ENCODE measurements around the gene EIF3B.
"Not testable (repeated sequence)": the region's sequence is repeated elsewhere in the genome, so short reads cannot be mapped to it uniquely, and the experiment has no call there.

Gene EIF3B

DNA sequence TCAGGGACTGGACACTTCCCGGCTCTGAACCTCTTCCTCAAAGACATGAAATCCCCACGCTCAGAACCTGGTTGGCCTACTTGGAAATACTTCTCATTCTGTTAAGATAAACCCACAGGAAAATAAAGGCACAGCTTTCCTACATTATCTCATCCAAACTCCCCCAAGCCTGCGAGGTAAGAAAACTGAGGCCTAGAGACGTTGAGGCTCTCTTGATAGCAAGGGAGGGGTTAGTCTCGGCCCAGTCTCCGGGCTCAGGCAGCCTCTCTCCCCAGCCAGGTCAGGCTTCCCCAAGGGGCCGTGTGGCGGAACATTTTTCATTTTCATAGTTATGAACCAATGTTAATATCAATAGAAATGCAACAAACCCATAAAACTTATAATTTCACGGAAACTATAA lies 4.6 kb upstream of the EIF3B start:
- no peak for DNase-seq

DNA sequence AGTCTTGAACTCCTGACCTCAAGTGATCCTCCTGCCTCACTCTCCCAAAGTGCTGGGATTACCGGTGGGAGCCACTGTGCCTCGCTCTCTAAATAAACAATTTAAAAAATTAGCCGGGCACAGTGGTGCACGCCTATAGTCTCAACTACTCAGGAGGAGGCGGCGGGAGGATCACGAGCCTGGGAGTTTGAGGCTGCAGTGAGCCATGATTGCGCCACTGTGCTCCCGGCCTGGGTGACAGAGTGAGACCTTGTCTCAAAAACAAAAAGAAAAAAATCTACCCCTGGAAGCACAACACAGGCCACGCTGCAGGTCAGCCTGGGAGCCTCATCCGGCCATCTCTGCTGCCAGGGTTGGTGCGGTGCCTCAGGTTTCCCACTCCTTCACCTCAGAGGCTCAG lies 3.8 kb upstream of the EIF3B start:
- DNase-seq, result no peak

DNA sequence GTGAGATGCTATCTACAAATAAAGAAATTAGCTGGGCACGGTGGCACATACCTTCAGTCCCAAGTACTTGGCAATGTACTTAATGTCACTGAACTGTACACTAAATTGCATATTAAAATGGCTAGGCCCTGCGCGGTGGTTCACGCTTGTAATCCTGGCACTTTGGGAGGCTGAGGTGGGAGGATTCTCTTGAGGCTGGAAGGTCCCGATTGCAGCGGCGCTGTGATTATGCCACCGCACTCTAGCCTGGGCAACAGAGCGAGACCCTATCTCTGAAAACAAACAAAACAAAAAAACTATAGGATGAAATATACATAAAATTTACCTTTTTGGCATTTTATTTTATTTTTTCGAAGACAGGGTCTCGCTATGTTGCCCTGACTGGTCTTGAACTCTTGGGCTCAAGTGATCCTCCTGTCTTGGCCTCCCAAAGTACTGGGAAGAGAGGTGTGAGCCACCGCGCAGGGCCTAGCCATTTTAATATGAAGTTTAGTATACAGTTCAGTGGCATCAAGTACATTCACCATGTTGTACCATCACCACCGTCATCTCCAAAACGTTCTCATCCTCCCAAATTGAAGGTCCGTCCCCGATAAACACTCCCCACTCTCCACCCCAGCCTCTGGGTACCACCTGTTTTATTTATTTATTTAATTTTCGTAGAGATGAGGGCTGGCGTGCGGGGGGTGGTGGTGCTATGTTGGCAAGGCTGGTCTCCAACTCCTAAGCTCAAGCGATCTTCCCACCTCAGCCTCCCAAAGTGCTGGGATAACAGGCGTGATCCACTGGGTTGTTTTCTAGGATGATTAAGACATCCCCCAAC lies 1.3 kb upstream of the EIF3B start:
- no peak for DNase-seq

DNA sequence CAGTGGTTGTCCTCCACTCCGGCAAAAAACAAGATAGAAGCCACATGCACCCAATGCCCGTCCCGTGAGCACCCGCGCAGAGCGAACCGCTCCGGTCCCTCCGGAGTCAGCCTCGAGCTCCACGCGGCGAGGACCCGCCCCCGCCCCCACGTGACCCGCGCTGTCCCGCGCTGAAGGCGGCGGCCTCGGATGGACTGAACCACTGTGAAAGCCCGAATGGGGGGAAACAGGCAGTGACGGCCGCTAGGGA lies 766 bp upstream of the EIF3B start:
- peak; percentile 87 for DNase-seq

DNA sequence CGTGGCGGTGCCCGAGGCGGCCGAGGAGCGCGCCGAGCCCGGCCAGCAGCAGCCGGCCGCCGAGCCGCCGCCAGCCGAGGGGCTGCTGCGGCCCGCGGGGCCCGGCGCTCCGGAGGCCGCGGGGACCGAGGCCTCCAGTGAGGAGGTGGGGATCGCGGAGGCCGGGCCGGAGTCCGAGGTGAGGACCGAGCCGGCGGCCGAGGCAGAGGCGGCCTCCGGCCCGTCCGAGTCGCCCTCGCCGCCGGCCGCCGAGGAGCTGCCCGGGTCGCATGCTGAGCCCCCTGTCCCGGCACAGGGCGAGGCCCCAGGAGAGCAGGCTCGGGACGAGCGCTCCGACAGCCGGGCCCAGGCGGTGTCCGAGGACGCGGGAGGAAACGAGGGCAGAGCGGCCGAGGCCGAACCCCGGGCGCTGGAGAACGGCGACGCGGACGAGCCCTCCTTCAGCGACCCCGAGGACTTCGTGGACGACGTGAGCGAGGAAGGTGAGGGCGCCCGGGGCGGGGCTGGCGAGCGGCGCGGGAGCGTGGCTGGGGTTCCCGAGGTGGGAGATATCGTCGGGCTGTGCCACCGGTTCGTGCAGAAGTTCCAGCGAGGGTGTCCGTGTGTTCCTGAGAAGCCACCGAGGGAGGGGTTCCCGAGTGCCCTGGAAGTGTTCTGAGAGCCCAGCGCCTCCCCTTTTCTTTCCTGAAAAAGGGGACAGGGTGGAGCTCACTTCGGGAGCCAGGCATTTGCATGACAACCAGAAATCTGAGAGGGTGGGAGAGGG lies 495 bp downstream of the EIF3B start:
- DNase-seq, result peak; percentile 16

DNA sequence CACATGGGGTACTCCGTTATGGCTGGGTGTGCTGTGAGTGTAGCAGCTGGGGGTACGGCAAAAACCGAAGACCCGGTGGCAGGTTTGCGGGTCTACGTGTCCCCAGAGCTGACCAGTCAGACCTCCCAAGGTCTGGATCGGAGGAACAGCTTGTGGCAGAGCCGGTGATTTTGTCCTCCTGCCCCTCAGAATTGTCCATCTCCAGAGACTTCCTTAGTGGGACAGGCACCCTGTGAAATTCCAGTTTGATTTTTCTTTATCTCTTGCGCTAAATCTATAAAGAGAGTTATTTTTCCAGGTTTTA lies 1.0 kb downstream of the EIF3B start:
- no peak for DNase-seq

DNA sequence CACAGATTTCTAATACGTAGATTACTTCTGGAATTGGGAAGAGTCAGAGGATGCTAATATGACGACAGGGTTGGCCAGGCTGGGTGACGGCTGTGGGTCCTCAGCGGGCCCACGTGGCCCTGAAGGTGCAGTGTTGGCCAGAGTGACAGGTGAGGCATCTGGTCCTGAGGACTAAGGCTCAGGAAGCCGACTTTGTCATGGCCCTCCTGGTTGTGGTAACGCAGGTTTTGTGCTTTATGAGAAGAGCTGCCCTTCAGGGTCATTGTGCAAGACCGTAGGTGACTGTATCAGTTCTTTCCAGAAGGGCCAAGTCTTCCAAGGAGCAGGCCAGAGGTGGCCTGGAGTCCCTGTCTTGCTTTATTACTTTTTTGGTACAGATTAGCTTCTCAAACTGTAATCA lies 2.5 kb downstream of the EIF3B start:
- no peak for DNase-seq

DNA sequence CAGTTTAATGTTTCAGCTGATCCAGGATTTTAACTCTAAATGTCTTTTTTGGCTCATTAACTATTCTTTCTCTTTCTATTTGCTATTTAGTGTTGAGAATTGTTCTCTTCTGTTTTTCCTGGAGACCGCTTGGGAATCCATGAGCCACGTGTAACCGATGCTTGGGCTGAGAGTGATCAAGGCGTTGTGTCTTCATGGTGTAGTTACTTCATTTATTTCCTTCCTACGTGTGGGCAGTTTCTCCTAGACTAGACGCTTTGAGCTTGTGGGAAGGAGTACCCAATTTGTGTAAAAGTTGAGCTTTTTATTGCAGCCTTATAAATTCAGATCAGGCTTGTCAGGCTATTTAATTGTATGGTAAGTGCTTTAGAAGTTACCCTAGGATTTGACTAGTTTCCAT lies 2.9 kb downstream of the EIF3B start:
- no peak for DNase-seq

DNA sequence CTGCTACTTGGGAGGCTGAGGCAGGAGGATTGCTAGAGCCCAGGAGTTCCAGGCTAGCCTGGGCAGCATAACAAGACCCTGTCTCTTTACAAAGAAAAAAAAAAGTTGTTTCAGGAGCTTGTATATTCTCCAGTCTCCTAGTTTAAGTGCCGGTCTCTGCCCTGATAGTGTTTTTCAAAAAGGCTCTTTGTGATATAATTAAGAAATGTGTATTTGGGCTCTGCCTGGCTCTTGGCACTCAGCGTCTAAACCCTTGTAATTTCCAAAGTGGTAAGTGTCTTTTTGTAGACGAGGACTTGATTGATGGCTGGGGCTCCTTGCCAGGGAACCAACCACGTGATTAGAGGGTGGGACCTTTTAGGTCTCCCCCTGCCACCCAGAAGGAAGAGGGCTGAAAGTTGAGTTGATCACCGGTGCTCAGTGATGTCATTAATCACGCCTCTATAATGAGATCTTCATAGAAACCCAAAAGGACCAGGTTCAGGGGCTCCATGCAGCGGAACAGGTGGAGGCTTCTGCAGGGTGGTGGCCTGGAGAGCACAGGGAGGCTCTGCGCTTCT lies 4.4 kb downstream of the EIF3B start:
- DNase-seq, result no peak

DNA sequence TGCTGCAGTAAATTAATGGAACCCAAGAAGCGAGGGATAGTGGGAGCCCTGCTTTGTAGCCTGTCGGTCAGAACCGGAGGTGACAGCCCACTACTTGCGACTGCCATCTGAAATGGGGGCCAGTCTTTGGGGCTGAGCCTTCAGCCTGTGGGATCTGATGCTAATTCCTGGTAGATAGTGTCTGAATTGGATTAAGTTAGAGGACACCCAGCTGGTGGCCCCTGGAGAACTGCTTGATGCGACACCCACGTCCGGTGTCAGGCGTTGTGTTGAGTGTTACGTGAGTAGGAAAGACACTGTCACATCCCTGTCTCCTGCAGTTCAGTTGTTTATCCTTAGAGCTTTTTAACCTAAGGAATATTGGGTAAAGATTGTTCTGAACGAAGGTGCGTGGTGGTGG lies 5.0 kb downstream of the EIF3B start:
- no peak for DNase-seq

DNA sequence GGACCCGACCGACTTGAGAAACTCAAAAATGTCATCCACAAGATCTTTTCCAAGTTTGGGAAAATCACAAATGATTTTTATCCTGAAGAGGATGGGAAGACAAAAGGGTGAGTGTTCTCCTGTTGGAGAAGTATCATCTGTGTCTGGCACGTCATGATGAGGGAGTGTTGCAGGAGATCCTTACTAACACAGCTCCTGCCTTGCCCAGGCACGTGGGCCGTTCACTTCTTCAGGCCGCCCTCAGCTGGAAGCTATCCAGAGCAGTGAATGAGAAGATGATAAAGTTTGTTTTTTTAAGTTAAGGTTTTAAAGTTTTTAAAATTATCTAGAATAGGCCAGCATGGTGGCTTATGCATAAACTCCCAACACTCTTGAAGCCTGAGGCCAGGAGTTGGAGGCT lies 6.2 kb downstream of the EIF3B start:
- no peak for DNase-seq

DNA sequence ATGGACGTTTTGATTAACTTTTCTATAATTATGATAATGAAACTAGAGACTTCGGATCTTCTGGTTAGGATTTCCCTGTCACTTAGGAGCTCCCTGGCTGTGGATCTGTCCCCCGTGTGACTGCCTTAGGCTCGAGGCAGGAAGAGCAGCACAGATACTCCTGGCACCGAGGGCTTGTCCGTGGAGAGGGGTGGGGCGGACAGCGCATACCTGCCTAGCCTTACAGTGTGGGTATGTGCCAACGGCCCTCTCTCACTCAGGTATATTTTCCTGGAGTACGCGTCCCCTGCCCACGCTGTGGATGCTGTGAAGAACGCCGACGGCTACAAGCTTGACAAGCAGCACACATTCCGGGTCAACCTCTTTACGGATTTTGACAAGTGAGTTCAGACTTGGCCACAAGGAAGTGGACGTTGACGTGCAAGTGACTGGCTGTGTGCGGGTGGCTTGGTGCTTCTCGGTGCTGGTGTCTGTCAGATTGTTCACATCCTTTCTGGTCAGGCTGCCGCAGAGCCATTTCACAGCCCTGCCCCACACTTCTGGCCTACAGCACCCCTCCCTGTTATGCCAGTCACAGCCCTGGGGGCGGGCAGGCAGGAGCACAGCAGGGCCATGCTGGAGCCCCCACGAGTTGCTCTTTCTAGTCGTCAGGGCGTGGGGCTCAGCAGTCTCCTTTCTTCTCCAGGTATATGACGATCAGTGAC lies 7.9 kb downstream of the EIF3B start:
- no peak for DNase-seq

DNA sequence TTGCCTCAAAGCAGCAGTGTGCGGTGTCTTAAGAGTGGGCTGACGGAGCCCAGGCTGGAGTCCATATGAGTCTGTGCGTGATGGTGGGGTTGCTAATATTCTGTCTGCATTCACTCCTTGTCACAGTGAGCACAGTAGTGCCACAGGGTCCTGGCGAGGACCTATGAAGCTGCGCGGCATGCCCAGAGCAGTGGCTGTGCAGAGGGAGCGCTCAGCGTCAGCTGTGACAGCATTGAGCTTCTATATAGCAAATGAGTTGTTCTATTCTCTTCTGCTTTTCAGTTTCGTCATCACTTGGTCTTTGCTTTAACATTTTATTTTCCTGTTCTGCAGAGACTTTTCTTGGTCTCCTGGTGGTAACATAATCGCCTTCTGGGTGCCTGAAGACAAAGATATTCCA lies 14.5 kb downstream of the EIF3B start:
- DNase-seq, result no peak

DNA sequence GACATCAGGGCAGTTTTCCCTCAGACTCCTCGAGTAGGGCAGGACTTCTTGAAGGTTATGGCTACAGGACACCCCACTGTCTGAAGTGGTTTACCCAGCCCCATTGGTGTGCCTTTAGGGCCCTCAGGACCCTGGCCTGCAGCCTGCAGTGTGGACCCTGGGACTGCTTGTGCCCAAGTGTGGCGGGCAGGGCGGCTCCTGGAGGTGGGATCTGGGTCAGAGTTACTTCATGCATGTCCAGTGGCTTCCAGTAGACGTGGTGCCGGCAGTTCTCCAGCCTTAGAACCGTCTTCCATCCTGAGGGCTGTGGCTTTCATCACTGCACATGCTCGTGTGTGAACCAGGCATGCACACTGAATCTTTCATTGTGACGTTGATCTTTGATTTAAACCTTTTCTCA lies 16.7 kb downstream of the EIF3B start:
- no peak for DNase-seq

DNA sequence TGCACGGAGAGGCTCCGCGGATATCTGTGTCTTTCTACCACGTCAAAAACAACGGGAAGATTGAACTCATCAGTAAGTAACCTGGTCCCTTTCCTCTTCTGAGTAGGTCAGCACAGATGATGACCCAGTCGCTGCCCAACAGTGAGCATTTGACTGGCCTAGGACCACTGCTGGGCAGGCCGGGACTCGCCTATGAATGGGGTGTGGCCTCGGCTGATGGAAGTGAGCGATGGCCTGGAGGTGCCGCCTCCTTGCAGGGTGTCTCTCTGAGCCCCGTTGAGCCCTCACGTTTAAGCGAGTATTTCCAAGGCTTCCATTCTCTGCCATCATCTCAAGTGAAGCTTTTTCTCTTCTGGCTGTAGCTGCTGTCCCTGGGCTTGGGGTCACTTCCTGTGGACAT lies 18.1 kb downstream of the EIF3B start:
- DNase-seq, result no peak

DNA sequence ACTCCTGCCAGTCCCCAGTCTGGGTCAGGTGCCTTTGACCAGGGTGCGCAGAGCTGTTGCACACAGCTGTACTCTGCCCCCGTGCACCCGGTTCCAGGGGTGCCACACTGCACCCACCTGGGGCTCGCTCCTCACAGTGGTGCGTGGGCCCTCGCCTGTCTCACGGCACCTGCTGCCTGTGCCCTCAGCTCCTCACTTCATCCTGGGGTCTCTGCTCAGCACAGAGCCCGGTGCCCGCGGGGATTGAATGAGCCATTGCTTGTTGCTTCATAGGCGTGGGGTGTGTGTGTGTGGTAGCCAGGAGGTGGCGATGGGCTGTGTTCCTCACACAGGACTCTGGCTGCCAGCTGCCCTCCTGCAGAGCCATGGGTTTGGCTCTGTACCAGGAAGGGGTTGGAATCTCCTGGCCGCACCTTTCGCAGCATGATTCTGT lies 18.5 kb downstream of the EIF3B start:
- no peak for DNase-seq

DNA sequence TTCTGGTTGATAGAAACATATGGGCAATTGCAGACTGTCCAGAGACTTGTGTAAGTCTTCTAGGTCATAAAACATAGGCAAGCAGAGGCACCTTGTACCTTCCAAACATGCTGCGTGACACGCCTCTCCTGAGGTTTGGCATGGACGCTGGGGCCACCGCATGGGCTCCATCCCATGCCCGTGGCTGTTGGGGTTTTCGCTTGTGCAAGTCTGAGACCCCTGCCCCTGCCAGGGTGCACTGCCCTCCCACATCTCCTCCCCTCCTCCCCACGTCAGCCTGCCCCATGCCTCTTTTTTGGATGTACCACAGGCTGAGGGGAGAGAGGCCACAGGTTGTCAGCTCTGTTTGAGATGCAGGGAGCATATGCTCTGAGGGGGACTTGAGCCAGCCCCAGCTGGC lies 19.0 kb downstream of the EIF3B start:
- DNase-seq, result no peak

DNA sequence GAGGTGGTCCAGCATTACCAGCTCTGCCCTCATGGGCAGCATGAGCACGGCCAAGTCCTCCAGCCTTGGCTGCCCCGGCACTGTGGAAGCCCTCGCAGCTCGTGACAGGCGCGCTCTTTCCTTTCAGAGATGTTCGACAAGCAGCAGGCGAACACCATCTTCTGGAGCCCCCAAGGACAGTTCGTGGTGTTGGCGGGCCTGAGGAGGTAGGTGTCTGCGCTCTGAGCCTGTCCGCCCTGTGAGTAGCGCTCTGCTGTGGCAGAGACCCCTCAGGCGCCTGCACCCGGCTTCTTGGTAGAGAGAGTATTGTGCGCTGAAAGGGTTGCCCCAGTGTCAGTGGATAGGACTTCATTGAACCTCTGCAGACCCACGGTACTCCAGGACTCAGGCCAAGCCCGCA lies 19.8 kb downstream of the EIF3B start:
- DNase-seq, result no peak

DNA sequence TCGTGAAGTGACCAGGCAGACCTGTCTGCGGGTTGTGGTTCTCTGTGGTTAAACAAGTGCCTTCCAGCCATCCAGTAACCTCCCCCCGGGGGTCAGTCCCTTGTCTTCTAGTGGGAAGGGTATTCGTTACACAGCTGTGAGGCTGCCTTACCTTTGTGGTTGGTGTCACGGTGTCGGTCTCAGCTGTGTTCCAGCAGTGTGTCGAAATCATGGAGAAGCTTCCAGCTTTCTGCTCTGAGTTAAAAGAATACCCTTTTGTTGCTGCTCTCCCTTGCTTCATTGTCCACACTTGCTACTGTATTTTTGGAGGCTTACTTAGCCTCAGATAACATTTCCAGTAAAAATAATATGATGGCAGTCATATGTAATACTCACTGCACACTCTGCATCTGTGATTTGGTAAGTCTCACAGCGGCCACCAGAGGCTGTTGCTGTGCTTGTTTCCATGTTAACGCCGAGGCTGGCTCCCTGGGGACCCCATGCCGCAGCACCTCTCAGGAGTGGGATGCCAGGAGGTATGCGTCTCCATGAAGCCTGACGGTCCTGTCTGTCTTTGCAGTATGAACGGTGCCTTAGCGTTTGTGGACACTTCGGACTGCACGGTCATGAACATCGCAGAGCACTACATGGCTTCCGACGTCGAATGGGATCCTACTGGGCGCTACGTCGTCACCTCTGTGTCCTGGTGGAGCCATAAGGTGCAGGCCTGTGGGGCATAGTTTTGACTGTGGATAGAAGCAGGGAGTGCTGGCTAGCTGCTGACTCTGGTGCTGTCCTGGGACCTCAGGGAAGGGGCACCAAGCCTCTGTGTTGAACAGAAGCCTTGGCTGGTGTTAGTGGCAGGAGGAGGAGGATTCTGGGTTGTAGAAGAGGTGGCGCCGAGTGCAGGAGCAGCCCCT lies 20.5 kb downstream of the EIF3B start:
- no peak for DNase-seq

DNA sequence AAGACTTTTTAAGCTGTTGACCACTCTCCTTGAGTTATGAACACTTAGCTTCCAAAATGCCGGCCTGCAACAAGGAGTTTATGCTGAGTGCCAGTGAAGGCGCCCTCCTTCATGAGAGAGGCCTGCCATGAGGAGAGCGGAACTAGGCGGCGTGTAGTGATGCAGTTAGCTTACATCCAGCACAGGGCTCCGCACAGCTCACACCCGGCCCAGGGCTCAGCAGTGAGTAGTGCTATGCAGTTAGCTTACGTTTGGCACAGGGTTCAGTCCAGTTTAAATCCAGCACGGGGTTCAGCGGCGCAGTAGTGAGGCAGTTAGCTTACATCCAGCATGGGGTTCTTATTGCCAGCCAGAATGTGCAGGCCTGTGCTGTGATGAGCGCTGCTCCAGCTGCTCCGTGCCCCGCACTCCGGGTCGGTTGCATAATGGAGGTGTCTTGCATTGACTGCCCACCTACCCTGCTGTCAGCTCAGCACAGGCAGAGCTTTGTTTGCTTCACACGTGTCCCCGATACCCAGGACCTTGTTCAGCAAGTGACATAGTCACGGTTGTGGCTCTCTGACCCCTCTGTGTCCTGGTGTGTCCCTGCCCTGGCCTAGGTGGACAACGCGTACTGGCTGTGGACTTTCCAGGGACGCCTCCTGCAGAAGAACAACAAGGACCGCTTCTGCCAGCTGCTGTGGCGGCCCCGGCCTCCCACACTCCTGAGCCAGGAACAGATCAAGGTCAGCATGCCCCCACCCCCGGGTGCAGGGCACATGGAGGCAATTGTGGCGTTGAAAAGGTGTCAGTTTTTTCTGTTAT lies 21.9 kb downstream of the EIF3B start:
- no peak for DNase-seq

DNA sequence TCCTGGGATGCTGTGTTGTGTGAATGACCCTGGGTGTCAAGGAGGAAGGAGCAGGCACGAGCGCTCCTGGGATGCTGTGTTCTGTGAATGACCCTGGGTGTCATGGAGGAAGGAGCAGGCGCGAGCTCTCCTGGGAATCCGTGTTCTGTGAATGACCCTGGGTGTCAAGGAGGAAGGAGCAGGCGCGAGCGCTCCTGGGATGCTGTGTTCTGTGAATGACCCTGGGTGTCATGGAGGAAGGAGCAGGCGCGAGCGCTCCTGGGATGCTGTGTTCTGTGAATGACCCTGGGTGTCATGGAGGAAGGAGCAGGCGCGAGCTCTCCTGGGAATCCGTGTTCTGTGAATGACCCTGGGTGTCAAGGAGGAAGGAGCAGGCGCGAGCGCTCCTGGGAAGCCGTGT lies 22.9 kb downstream of the EIF3B start:
- DNase-seq, result not testable (repeated sequence)

DNA sequence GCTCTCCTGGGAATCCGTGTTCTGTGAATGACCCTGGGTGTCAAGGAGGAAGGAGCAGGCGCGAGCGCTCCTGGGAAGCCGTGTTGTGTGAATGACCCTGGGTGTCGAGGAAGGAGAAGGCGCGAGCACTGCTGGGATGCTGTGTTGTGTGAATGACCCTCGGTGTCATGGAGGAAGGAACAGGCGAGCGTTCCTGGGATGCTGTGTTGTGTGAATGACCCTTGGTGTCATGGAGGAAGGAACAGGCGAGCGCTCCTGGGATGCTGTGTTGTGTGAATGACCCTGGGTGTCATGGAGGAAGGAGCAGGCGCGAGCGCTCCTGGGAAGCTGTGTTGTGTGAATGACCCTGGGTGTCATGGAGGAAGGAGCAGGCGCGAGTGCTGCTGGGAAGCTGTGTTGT lies 23.5 kb downstream of the EIF3B start:
- not testable (repeated sequence) for DNase-seq
